ENCODE results near the gene PXDN. TPM values are rescaled to one million over a fixed set of nuclear protein-coding genes. Genes with fewer than 3 reads are reported as not detected.

Gene PXDN
- total and polyA plus RNA-seq, 10 of the 15 experiments (the other 5 are each of a cell fraction or from before 2014, with no cell fraction given) = 0.12 to 0.69 (median 0.23) TPM; not detected in 5

DNA sequence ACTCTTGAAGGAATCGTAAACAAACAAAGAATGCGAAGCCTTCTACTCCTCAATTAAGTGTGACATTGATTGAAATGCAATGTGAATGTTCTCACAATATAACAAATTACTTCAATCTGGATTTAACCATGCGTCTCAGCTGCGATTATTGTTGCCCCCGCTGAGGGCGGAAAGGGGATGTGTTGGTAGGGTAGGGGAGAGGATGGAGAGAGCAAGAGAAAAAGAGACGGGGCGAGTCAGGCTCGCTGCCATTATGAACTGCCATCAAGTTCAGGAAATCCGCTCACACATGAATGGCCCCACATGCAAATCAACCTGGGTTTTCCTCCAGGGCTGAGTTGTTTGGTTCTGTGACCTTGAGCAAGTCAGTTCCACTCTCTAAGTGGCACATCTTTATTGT is 129.8 kb downstream of the PXDN start:
- SMC1A ChIA-PET (ENCODE audit: uncharacterized antibody, unreplicated experiment) = no interaction called here
- no peaks in the 10 kb centered on the region for H3K36me3 ChIP-seq (ENCODE audit: control insufficient read depth in 2 of 2, insufficient read depth in 2 of 2, low read length in 1 of 2)
- H3K27me3 ChIP-seq (replicated peaks in 1 of 2; ENCODE audit: control insufficient read depth in 2 of 2, insufficient read depth in 2 of 2, low read length in 1 of 2) = no peaks in the 10 kb centered on the region
- no peaks in the 10 kb centered on the region for H3K9me3 ChIP-seq (replicated peaks; ENCODE audit: control insufficient read depth, insufficient read depth, low read length)
- H3K79me2 ChIP-seq (ENCODE audit: control insufficient read depth, insufficient read depth, low read length) = no peaks in the 10 kb centered on the region
- no peak overlapping the region for H3K4me2 ChIP-seq (ENCODE audit: control insufficient read depth, insufficient read depth)
- intact Hi-C loops (cut with micrococcal nuclease; ENCODE audit: unreplicated experiment) = no loop called here
- H4K20me1 ChIP-seq (ENCODE audit: control insufficient read depth, insufficient read depth) = no peaks in the 10 kb centered on the region
- TF ChIP-seq ZNF384 (IDR thresholded peaks at IDR 0.05; ENCODE audit: borderline replicate concordance, low read depth, low read length) = no peak
- TF ChIP-seq, protein P1, sequence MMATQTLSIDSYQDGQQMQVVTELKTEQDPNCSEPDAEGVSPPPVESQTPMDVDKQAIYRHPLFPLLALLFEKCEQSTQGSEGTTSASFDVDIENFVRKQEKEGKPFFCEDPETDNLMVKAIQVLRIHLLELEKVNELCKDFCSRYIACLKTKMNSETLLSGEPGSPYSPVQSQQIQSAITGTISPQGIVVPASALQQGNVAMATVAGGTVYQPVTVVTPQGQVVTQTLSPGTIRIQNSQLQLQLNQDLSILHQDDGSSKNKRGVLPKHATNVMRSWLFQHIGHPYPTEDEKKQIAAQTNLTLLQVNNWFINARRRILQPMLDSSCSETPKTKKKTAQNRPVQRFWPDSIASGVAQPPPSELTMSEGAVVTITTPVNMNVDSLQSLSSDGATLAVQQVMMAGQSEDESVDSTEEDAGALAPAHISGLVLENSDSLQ (IDR thresholded peaks at IDR 0.05) = no peak
- no peak for TF ChIP-seq MYC (IDR thresholded peaks at IDR 0.05; ENCODE audit: insufficient read depth, insufficient read length, insufficient replicate concordance, low read length, severe bottlenecking)
- no peak for TF ChIP-seq RB1 (IDR thresholded peaks at IDR 0.05; ENCODE audit: borderline replicate concordance)
- TF ChIP-seq GATAD2B (conservative IDR thresholded peaks at IDR 0.05; ENCODE audit: low read depth) = no peak
- TF ChIP-seq, protein P2, sequence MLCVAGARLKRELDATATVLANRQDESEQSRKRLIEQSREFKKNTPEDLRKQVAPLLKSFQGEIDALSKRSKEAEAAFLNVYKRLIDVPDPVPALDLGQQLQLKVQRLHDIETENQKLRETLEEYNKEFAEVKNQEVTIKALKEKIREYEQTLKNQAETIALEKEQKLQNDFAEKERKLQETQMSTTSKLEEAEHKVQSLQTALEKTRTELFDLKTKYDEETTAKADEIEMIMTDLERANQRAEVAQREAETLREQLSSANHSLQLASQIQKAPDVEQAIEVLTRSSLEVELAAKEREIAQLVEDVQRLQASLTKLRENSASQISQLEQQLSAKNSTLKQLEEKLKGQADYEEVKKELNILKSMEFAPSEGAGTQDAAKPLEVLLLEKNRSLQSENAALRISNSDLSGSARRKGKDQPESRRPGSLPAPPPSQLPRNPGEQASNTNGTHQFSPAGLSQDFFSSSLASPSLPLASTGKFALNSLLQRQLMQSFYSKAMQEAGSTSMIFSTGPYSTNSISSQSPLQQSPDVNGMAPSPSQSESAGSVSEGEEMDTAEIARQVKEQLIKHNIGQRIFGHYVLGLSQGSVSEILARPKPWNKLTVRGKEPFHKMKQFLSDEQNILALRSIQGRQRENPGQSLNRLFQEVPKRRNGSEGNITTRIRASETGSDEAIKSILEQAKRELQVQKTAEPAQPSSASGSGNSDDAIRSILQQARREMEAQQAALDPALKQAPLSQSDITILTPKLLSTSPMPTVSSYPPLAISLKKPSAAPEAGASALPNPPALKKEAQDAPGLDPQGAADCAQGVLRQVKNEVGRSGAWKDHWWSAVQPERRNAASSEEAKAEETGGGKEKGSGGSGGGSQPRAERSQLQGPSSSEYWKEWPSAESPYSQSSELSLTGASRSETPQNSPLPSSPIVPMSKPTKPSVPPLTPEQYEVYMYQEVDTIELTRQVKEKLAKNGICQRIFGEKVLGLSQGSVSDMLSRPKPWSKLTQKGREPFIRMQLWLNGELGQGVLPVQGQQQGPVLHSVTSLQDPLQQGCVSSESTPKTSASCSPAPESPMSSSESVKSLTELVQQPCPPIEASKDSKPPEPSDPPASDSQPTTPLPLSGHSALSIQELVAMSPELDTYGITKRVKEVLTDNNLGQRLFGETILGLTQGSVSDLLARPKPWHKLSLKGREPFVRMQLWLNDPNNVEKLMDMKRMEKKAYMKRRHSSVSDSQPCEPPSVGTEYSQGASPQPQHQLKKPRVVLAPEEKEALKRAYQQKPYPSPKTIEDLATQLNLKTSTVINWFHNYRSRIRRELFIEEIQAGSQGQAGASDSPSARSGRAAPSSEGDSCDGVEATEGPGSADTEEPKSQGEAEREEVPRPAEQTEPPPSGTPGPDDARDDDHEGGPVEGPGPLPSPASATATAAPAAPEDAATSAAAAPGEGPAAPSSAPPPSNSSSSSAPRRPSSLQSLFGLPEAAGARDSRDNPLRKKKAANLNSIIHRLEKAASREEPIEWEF (IDR thresholded peaks at IDR 0.05; ENCODE audit: insufficient replicate concordance, low read depth, low read length) = no peak
- TF ChIP-seq ASH2L (IDR thresholded peaks at IDR 0.05; ENCODE audit: borderline replicate concordance, low read depth) = no peak
- no peak for TF ChIP-seq KLF5 (IDR thresholded peaks at IDR 0.05; ENCODE audit: partially characterized antibody)
- TF ChIP-seq EZH2 (IDR thresholded peaks at IDR 0.05; ENCODE audit: borderline replicate concordance, control insufficient read depth, low read depth, low read length) = no peak
- TF ChIP-seq EGR1 (IDR thresholded peaks at IDR 0.05; ENCODE audit: borderline replicate concordance in 1 of 2, low read depth in 2 of 2, low read length in 2 of 2) = no peak
- TF ChIP-seq FOXM1 (IDR thresholded peaks at IDR 0.05; ENCODE audit: low read depth, low read length) = no peak
- no peak for TF ChIP-seq IKZF2 (IDR thresholded peaks at IDR 0.05)
- no peak for TF ChIP-seq TARDBP (IDR thresholded peaks at IDR 0.05; ENCODE audit: borderline replicate concordance)
- TF ChIP-seq HDGF (IDR thresholded peaks at IDR 0.05) = no peak
- TF ChIP-seq POU2F2 (IDR thresholded peaks at IDR 0.05; ENCODE audit: borderline replicate concordance, low read depth, low read length) = no peak
- no peak for ATAC-seq
- no peak overlapping the region for H3K4me3 ChIP-seq
- no peak overlapping the region for H2AFZ ChIP-seq (ENCODE audit: control insufficient read depth, low read depth, low read length)
- H3K27ac ChIP-seq (ENCODE audit: control insufficient read depth, insufficient read depth) = no peak overlapping the region
- POLR2A ChIA-PET = no interaction called here
- CTCF ChIA-PET = no interaction called here
- BruUV-seq (replicated peaks) = no TSS peak
- H3K4me1 ChIP-seq (ENCODE audit: control insufficient read depth, insufficient read depth, low read length) = no peaks in the 10 kb centered on the region
- DNase-seq (ENCODE audit: low read depth, low spot score) = no peak
- 4% methylated on average over 10 of the region's 10 CpGs for whole genome bisulfite sequencing (ENCODE audit: insufficient coverage, insufficient replicate concordance, low lambda C conversion rate, missing lambda C conversion rate)
- no peak overlapping the region for H3K9ac ChIP-seq (ENCODE audit: control insufficient read depth, insufficient read depth, low read length)
- RAD21 ChIA-PET (ENCODE audit: unreplicated experiment) = no interaction called here
- in situ Hi-C loops (cut with MboI) = no loop called here
- FAIRE-seq = no peak

Data from GM12878 (cell line).